Stimulated activated CD4-positive, alpha-beta T cell treated with anti-CD3 and anti-CD28 coated beads, Interleukin-2, amount 100 ng/mL, for 24 hours (primary cell): ENCODE measurements around the gene PRPF18.

ENCODE experiments used
- DNase-seq, 2 donors: peaks; one replicate each; pipeline ENCODE4 v3.0.0-alpha.2; 2020

Gene PRPF18

GRCh38 chr10:13644866-13645265, 58.1 kb downstream of the PRPF18 start:
- DNase-seq = no peak

- no peak for DNase-seq
Observed at GRCh38 chr10:13648425-13648824, 61.7 kb downstream of the PRPF18 start.

GRCh38 chr10:13649844-13650520, 63.2 kb downstream of the PRPF18 start:
- no peak for DNase-seq

GRCh38 chr10:13650961-13651360, 64.2 kb downstream of the PRPF18 start:
- DNase-seq = no peak

GRCh38 chr10:13651969-13652720, 65.4 kb downstream of the PRPF18 start:
- DNase-seq = no peak

- DNase-seq = no peak
Observed at GRCh38 chr10:13652860-13653259, 66.1 kb downstream of the PRPF18 start.

- no peak for DNase-seq
Observed at GRCh38 chr10:13654118-13654830, 67.5 kb downstream of the PRPF18 start.

- DNase-seq = no peak
Observed at GRCh38 chr10:13654846-13655245, 68.1 kb downstream of the PRPF18 start.

- no peak for DNase-seq
Observed at GRCh38 chr10:13656337-13657100, 69.8 kb downstream of the PRPF18 start.

GRCh38 chr10:13657101-13657680, 70.4 kb downstream of the PRPF18 start:
- no peak for DNase-seq

GRCh38 chr10:13658264-13658663, 71.5 kb downstream of the PRPF18 start:
- DNase-seq = no peak

GRCh38 chr10:13658871-13659685, 72.3 kb downstream of the PRPF18 start:
- DNase-seq = peak in 1 of 2 donors; percentile 14

- peak; percentile 74 to 76 for DNase-seq
Observed at GRCh38 chr10:13659887-13660550, 73.3 kb downstream of the PRPF18 start.

- DNase-seq = no peak
Observed at GRCh38 chr10:13660551-13660920, 73.8 kb downstream of the PRPF18 start.

GRCh38 chr10:13661256-13661655, 74.5 kb downstream of the PRPF18 start:
- no peak for DNase-seq

- no peak for DNase-seq
Observed at GRCh38 chr10:13665516-13666262, 78.9 kb downstream of the PRPF18 start.

GRCh38 chr10:13668126-13668525, 81.4 kb downstream of the PRPF18 start:
- DNase-seq = no peak

- no peak for DNase-seq
Observed at GRCh38 chr10:13669182-13669855, 82.6 kb downstream of the PRPF18 start.

GRCh38 chr10:13669901-13670300, 83.1 kb downstream of the PRPF18 start:
- DNase-seq = no peak

- DNase-seq = no peak
Observed at GRCh38 chr10:13670311-13670710, 83.5 kb downstream of the PRPF18 start.
